GM20000 (cell line): ENCODE results near the gene IL6ST.
"Not testable (repeated sequence)": the region's sequence is repeated elsewhere in the genome, so short reads cannot be mapped to it uniquely, and the experiment has no call there.

ENCODE experiments used
- DNase-seq: peaks from one replicate; pipeline ENCODE4 v3.0.0; 2012; ENCODE audit warnings: low spot score
- CTCF ChIP-seq: IDR thresholded peaks from 2 replicates; pipeline ENCODE4 v1.5.1; 2012; ENCODE audit warnings: mild to moderate bottlenecking, control low read depth; ENCODE audit errors: extremely low read depth, missing control alignments

Gene IL6ST

GRCh38 chr5:56025151-56025885, 30.6 kb upstream of the IL6ST start:
- no peak for DNase-seq
- no peak for TF ChIP-seq CTCF

GRCh38 chr5:56024810-56025150, 30.0 kb upstream of the IL6ST start:
- no peak for TF ChIP-seq CTCF
- DNase-seq: no peak

GRCh38 chr5:56023296-56023695, 28.5 kb upstream of the IL6ST start:
- no peak for DNase-seq
- TF ChIP-seq CTCF: no peak

- TF ChIP-seq CTCF: no peak
- DNase-seq: no peak
Measured at GRCh38 chr5:56019306-56020272, 24.8 kb upstream of the IL6ST start.

DNA sequence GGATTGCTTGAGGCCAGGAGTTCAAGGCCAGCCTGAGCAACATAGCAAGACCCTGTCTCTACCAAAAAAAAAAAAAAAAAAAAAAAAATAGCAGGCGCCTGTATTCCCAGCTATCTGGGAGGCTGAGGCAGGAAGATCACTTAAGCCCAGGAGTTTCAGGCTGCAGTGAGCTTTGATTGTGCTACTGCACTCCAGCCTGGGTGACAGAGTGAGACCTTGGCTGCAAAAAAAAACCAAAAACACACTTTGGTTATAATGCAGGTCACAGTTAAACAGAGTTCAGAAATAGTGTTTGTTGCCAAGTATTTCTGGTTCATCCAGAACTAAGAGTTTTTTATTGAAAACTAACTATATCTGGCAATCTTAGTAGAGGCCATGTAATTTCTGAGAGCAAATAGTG, 24.1 kb upstream of the IL6ST start:
- no peak for DNase-seq
- TF ChIP-seq CTCF: no peak

- not testable (repeated sequence) for DNase-seq
Measured at GRCh38 chr5:56014701-56015100, 19.9 kb upstream of the IL6ST start.

DNA sequence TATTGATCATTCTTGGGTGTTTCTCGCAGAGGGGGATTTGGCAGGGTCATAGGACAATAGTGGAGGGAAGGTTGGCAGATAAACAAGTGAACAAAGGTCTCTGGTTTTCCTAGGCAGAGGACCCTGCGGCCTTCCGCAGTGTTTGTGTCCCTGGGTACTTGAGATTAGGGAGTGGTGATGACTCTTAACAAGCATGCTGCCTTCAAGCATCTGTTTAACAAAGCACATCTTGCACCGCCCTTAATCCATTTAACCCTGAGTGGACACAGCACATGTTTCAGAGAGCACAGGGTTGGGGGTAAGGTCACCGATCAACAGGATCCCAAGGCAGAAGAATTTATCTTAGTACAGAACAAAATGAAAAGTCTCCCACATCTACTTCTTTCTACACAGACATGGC, 19.2 kb upstream of the IL6ST start:
- DNase-seq: not testable (repeated sequence)

DNA sequence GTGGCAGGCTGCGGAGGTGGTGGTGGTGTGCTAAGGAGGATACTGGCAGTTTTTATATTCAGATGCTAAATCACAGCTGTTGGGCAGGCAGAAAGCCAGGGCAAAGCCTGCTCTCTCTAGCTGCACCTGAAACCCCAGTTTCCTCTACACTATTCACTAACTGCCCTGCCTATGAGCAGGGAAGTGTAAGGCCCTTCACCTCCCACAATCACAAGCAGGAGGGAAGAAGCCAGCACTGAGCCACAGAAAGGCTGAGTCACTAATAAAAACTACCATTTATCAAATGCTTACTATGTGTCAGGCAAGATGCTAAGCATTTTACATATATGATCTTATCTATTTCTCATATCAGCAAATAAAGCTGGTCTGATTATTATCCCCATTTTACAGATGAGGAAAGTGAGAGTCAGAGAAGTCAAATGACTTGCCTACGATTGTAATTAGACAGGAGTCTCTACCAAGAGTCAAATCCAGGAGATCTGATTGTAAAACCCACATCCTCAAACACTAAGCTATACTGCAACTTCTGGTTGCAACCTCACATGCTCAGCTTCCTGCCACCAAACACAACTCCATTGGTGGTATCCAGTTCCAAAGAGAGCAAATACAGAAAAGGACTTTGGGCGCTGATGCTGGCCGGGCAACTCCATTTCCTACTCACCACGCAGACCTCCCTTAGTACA, 17.7 kb upstream of the IL6ST start:
- no peak for TF ChIP-seq CTCF
- no peak for DNase-seq
